Epithelial cell of proximal tubule (primary cell): Measurements from ENCODE around the gene PDGFD. TPM values are rescaled to one million over a fixed set of nuclear protein-coding genes. Genes with fewer than 3 reads are reported as not detected.
A peak's percentile ranks its signal among the peaks of the same experiment; 100 is the strongest.

ENCODE experiments used
- DNase-seq: peaks from one replicate; pipeline ENCODE4 v3.0.0-alpha.2; 2011; ENCODE audit warnings: low read depth
- H3K4me3 ChIP-seq: 2 replicates; pipeline ENCODE4 v1.5.1; 2011; ENCODE audit warnings: low read depth, mild to moderate bottlenecking, low read length
- total RNA-seq: library from RNA; depleted of rRNA; stranded (reverse); fragments of >200 nt; gene quantifications from 2 replicates; pipeline ENCODE4 v1.2.3, GENCODE V29; 2015
- TF ChIP-seq, protein P1 (sequence below): conservative IDR thresholded peaks from 2 replicates; pipeline ENCODE4 v1.5.1; 2012; ENCODE audit warnings: low read depth, mild to moderate bottlenecking, low read length

The PDGFD gene
- total RNA-seq, 1 donor from 2014 or later, result 3.4 TPM

DNA sequence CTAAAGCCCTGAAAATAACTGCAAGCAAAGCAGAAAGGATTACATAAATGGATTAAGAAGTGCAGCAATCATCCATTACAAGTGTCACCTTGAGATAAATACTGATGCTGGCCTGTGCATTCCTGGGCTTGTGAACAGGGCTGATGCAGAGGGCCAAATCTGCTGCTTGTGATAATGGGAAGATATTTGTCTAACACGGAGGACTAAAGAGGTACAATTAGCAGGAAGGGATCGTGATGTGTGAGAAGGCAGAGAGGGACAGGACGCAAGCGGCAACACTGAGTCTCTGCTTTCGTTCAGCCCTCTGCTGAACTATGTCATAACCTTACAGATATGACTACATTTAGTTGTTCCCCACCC is 235.2 kb downstream of the PDGFD start:
- TF ChIP-seq, protein P1, sequence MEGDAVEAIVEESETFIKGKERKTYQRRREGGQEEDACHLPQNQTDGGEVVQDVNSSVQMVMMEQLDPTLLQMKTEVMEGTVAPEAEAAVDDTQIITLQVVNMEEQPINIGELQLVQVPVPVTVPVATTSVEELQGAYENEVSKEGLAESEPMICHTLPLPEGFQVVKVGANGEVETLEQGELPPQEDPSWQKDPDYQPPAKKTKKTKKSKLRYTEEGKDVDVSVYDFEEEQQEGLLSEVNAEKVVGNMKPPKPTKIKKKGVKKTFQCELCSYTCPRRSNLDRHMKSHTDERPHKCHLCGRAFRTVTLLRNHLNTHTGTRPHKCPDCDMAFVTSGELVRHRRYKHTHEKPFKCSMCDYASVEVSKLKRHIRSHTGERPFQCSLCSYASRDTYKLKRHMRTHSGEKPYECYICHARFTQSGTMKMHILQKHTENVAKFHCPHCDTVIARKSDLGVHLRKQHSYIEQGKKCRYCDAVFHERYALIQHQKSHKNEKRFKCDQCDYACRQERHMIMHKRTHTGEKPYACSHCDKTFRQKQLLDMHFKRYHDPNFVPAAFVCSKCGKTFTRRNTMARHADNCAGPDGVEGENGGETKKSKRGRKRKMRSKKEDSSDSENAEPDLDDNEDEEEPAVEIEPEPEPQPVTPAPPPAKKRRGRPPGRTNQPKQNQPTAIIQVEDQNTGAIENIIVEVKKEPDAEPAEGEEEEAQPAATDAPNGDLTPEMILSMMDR, result no peak
- no peak for DNase-seq
- H3K4me3 ChIP-seq, result no peak overlapping the region

DNA sequence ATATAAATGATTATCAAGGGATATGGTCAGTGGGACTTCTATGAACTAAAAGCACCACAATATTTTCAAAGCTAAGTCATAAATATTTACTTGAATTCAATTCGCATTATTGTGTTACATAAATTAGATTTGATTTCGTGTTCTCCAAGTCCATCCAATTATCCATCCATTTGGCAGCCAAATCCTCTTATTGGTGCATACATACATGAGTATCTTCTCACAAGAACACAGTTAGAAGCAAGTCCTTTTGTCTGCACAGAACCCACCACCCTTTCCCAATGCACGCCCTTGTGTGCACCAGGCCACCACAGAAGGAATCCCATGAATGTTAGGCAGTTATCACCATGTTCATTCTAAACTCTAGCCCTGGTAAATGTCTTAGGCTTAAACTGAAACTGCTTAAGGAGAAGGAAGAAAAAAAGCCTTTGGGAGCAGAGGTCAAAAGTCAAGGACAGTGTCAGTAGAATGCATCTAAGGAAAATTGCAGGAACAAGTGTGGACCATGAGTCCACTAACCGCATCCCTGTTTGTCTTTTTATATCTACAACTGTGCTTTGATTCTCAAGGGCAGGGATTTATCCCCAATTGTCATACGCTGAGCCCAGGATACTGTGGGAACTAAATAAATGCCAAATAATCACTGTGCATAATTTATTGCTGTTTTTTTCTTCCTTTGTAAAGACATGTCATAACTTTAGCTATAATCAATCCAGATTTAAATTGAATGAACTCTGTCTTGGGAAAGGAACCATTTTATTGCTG is 235.7 kb downstream of the PDGFD start:
- H3K4me3 ChIP-seq, result no peak overlapping the region
- DNase-seq, result no peak
- TF ChIP-seq, protein P1, result no peak

DNA sequence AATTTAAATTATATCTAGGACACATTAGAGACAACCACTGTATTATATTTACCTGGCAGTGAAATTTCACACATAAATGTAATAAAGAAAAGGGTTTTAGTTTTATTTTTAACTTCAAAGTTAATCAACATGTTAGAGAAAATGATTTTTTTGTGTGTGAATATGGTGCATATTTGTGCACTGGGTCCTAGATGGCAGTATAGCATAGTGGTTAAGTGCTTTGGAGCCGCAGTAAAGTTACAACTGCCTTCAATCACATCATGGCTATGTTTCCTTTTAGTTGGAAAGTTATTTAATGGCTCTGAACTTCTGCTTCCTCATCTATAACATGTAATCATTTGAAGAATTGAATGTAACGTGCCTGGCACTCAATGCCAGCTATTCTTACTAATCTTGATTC is 236.4 kb downstream of the PDGFD start:
- no peak for DNase-seq
- TF ChIP-seq, protein P1, result peak; percentile 74
- no peak overlapping the region for H3K4me3 ChIP-seq

DNA sequence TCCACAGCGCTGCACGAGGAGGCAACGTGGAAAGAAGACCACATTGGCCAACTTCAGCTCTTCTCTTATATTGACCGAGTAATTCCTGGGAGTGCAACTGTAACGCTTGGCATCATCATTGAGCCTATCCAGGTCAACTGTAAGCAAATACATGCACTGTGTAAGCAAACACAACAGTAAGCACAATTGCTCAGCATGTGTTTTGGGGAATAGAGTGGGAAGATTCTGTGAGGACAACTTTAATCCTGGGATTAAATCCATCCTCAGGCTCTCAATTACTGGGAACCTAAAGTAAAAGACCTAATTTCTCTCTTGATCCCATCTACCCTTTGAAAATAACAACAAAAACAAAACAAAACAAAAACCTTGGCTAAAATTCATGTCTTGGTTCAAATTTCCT is 237.0 kb downstream of the PDGFD start:
- no peak for DNase-seq
- TF ChIP-seq, protein P1, result no peak
- H3K4me3 ChIP-seq, result no peak overlapping the region

DNA sequence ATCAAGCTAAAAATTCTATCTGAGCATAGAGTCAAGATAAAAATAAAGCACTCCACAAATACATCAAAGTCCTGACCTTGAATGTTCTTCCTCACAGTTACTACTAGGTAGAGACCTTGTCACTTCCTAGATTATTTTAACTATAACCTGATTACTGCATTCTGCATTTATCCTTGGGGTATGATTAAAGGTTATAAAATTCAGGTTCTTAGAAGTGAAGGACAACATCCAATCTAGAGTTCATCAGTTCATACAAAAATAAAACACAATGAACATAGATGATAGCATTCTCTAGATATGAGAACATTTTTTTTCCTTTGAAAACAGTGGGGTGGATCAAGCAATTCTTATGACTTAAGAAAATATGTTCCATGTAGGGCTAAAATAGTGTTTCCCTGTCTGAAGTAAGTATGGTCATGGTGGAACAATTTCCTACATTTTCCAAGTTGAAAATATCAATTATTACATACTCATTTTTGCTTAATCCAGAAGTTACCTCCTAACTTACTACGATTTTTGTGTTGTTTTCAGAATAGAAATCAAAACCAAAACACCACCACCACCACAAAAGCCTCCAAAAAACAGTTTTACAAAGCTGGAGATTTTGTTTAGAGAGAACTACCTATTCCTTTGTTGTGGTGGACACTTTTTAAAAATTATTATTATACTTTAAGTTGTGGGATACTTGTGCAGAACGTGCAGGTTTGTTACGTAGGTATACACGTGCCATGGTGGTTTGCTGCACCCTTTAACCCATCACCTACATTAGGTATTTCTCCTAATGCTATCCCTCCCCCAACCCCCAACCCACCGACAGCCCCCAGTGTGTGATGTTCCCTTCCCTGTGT is 239.6 kb downstream of the PDGFD start:
- no peak for DNase-seq
- TF ChIP-seq, protein P1, result no peak
- H3K4me3 ChIP-seq, result no peak overlapping the region

DNA sequence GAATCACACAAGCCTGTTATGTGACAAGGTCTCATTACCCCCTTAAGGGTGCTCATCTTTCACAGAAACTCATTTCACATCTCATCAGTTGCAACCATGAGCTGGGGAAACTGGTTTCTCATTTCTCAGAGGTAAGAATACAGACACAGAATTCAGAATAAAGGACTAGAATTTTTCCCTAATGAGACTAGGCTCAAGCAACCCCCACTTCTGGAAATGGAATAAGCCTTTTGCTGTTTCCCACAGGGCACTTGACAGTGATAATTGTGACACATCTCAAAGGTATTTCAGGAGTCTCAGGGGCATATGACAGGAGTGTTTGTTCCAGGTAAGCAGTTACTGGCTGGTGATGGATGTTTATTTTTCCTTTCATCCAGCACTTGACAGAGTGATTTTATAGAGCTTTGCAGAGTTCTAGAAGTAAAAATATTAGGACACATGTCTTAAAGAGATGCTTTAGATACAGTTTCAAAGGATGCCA is 240.5 kb downstream of the PDGFD start:
- no peak for DNase-seq
- TF ChIP-seq, protein P1, result no peak
- H3K4me3 ChIP-seq, result no peak overlapping the region

DNA sequence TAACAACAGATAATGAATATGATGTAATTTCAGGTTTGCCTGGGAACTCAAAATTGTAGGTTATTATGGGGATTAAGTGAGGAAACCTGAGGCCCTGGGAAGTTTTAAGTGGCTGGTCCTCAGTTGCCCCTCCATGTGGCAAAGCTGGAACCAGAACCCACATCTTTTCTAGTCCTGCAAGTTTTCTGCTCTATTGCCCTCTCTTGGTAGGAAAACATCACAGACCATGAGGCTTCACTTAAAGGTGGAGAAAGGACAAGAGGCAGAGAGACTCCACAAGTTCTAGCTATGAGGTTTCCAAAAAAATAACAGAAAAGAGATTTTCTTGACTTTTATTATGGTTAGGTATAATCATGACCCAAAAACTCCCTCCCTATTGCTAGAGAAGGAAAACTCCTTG is 243.0 kb downstream of the PDGFD start:
- TF ChIP-seq, protein P1, result peak; percentile 28
- H3K4me3 ChIP-seq, result no peak overlapping the region
- no peak for DNase-seq
